Stimulated activated CD4-positive, alpha-beta T cell treated with anti-CD3 and anti-CD28 coated beads, Interleukin-4, amount 100 ng/mL, for 1 hour (primary cell): Measurements from ENCODE around the gene ZGLP1.
A peak's percentile ranks its signal among the peaks of the same experiment; 100 is the strongest.
"Not testable (repeated sequence)": the region's sequence is repeated elsewhere in the genome, so short reads cannot be mapped to it uniquely, and the experiment has no call there.

Experiments
- DNase-seq: peaks from one replicate; pipeline ENCODE4 v3.0.0-alpha.2; 2020

The ZGLP1 gene

DNA sequence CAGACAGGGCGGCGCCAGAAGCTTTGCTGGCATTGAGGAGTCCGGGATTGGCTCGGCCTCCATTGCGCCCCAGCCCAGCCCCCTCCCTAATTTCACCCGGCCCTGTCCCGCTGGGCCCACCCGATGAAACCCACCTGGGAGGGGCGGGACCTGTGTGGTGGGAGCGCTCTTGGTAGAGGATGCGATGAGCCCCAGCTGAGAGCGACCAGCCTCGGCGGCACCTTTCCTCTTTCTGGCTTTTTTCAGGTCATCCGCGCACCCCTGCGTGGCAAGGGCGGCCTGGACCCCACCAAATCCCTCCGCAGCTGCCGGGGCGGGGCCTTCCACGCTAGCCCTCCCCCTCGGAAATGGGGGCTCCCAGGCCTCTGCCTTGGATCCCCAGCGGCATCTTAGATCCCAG is at the start of gene ZGLP1:
Gene ZGLP1, minus strand, starts transcription at position 393 of the 400 bp plus-strand sequence.
- no peak for DNase-seq

- no peak for DNase-seq
These were observed 46.8 kb upstream of the ZGLP1 start for GRCh38 chr19:10356431-10356830.

DNA sequence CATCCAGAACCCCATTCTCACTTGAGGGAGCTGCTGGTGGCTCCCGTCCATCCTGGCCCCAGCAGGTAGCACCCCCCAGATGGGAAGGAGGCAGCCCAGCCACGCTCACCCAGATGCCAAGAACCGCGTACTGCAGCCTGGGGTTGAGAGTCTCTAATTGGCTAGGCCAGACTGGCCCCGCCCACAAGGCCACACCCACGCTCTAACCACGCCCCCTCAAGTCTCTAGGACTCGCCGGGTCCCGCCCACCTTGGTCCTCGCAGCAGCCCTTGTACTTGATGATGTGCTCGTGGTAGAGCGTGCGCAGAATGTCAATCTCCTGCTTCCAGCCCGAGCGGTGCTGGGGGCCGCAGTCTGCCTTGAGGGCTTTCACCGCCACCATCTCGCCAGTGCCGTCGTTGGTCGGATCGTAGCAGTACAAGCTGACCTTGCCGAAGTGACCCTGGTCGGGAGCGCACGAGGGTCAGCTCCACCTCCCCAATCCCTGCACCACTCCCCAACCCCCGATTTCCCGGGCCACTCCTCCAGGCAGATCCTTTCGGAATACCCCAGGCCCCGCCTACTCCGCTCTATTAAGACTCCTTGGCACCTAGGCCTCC is 44.3 kb upstream of the ZGLP1 start:
- peak; percentile 57 for DNase-seq

DNA sequence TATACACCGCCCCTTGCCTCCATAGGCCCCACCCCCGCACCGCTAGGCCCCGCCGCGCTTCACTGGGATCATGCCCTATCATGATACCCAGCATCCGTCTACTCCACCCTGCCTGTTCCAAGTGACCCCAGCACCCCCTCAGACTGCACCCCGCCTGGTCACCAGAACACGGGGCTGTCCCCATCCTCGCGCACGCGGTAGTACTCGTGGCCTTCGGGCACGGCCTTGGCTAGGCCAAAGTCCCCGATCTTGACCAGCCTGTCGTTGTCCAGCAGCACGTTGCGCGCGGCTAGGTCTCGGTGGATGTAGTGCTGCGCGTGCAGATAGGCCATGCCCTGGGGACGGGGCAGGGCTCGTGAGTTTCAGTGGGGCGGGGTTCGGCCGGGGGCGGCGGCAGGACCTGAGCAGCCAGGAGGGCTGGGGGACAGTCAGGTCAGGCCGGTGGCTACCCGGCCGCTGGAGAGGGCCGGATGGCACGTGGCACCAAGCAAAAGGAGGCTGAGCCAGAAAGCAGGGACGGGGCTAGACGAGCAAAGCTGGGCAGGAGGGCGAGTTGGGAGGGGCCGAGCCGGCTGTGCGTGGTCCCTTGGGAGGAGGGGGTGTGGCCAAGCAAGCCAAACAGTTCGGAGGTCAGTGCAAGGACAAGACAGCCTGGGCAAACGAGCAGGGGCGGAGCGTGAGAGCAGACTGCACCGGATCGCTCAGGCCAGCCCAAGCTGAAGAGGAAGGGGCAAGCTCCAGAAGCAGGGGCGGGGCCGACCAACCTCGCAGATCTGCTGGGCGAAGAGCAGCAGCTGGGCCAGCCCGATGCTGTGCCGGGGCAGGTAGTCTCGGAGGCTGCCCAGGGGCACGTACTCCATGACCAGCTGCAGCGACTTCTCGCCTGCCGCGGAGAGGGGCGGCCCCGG is 43.4 kb upstream of the ZGLP1 start:
- no peak for DNase-seq

- DNase-seq, result no peak
These were observed 36.9 kb upstream of the ZGLP1 start for GRCh38 chr19:10346509-10346908.

DNA sequence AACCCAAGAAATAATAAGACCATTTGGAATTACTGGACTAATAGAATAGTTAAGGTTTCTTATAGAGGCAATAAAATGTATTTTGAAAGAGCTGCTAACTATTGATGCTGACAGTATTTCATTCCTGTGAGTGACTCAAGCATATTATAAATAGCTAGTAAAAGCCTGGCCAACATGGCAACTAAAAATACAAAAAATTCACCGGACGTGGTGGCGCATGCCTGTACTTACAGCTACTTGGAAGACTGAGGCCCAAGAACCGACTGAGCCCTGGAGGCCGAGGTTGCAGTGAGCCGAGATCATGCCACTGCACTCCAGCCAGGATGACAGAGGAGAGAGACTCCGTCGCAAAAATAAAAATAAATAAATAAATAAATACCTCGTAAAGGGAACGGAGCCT is 35.2 kb upstream of the ZGLP1 start:
- DNase-seq, result no peak

GRCh38 chr19:10343495-10343894 is 33.9 kb upstream of the ZGLP1 start:
- DNase-seq, result no peak

DNA sequence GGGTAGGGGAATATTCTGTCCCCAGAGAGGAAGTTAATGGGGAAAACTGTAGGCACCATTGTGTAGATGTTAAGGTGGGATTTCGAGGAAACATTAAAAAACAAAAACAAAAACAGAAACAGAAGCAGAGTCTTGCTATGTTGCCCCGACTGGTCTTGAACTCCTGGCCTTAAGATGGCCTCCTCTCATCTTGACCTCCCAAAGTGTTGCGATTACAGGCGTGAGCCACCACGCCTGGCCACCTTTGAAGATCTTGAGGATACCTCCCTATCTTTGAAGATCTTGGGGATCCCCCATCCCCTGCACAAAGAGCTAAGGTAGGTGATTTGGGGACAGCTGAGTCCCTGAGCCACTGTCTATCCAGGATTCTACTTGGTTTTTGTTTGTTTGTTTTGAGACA is 30.4 kb upstream of the ZGLP1 start:
- no peak for DNase-seq

GRCh38 chr19:10339380-10339960 is 29.9 kb upstream of the ZGLP1 start, which contains the start of gene ICAM3:
TSS of gene ICAM3 (minus strand) at chr19:10339624. CDS start at chr19:10339614, 10 bp downstream.
- peak; percentile 62 for DNase-seq

GRCh38 chr19:10338940-10339339 is 29.3 kb upstream of the ZGLP1 start:
- DNase-seq, result no peak

GRCh38 chr19:10336725-10337124 is 27.1 kb upstream of the ZGLP1 start:
- not testable (repeated sequence) for DNase-seq

DNA sequence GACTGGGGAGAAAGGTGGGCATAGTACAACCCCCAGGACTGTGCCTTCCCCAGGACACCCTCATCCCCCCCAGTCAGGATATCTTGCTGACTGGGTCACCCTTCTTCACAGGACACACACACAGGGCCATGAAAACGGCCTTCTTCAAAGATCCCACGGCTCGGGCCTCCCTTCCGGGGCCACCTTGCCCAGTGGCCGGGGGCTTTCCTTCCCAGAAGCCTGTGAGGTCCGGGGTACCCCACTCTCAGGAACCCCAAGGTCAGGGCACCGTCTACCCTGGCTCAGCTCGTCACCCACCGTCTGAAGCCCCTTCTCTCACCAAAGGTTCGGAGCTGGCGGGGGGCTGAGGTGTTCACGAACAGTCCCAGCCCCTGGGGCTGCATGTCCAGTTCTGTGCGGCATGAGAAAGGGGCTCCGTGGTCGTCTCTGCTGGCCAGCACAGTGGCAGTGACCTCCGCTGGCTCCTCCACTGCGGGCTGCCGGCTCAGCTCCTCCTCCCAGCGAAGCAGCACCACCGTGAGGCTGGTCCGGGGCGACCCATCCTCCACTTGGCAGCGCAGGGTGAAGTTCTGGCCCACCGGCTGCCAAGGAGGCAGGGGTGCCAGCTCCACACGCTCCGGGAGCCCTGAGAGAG is 25.9 kb upstream of the ZGLP1 start:
- no peak for DNase-seq

GRCh38 chr19:10334588-10335351 is 25.2 kb upstream of the ZGLP1 start:
- peak; percentile 49 for DNase-seq

DNA sequence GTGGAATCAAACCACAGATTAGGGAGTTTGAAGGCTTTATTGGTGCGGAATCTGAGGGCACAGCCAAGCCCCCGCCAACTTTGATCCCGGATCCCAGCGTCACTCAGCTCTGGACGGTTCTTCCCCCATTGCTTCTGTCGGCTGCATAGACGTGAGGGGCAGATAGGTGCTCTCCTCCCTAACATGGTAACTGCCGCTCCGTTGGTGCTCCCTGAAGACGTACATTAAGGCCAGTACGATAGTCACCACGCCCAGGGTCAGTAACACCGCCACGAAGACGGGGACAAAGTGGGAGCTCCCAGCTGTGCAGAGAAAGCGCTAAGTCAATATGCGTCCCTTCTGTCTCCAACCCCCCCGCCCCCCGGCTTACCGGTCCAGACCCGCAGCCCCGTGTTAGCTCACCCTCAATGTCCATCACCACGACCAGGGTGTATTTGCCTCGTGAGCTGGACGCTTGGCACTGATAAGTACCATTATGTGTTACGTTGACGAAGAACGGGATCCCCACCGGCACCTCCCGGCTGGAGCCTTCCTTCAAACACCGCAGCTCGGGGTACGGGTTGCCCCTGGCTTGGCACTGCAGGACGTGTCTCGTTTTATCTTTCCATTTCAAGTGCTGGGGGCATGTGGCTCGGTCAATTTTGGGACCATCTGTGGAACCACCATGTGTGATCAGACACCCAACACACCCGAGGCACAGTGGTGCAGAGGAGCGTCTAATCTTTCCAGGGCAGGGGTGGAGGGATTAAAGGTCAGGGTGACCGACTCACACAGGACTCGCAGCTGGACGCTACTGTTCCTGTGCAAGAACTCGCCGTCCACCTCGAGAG is 24.4 kb upstream of the ZGLP1 start:
- DNase-seq, result no peak

- peak; percentile 98 for DNase-seq
These were observed 23.5 kb upstream of the ZGLP1 start, which contains the start of gene RAVER1 for GRCh38 chr19:10332965-10333757. TSS of gene RAVER1 (minus strand) at chr19:10333529. CDS start at chr19:10333507, 22 bp downstream.

DNA sequence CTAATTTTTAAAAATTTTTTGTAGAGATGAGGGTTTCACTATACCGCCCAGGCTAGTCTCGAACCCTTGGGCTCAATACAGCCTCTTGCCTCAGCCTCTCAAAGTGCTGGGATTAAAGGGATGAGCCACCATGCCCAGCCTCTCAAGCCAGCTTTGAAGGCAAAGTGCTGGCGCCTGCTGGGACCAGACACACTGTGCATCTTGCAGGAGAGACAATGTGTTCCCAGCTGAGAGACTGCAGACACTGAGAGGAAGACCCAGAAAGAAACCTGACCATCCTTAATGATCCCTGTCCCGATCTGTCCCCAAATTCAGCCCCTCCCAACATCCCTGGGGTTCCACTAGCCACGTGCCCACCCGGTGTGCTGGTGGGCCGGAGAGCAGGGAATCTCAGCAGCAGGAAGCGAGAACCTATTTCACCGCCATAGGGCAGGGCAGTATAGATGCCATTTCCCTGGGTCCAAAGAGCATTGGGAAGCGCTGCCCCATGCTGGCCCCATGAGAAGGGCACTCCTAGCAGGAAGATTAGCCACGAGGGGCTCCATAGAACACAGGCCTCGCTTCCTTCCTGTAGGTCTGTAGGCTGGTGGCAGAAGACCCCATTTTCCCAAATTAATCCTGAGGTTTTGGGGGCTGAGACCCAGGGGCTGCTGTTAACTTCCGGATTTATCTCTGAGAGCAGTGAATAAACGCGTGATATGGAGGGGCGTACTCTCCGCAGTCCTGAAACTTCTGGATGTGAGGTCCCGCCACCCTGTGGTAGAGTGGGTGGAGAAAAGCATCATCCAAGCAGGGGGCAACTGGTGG is 22.7 kb upstream of the ZGLP1 start:
- DNase-seq, result no peak

- DNase-seq, result no peak
These were observed 19.9 kb upstream of the ZGLP1 start for GRCh38 chr19:10329555-10329954.

GRCh38 chr19:10328558-10329429 is 19.2 kb upstream of the ZGLP1 start:
- no peak for DNase-seq

- DNase-seq, result no peak
These were observed 18.2 kb upstream of the ZGLP1 start for GRCh38 chr19:10327793-10328192.
